Calu3 (cell line): ENCODE data around the gene TRMO. TPM values are rescaled to one million over a fixed set of nuclear protein-coding genes. Genes with fewer than 3 reads are reported as not detected.

Experiments used
- BruUV-seq: library from RNA; stranded (reverse); fragments of 400-500 nt; replicated peaks from 2 replicates; lab custom pipeline; 2021; lab: Mats Ljungman, UMichigan
- CTCF ChIA-PET: fragments of 300-600 bp; sonication (Branson Sonifier 250); formaldehyde crosslinking; loops from one replicate; lab custom pipeline; 2022; ENCODE audit warnings: antibody characterized with exemption; lab: Charles Lee
- DNase-seq: peaks from one replicate; pipeline ENCODE4 v3.0.0; 2022
- H3K27ac Mint-ChIP-seq: one replicate; pipeline ENCODE4 v1.8.0; 2022; ENCODE audit warnings: mixed read lengths; ENCODE audit not compliant: unreplicated experiment
- H3K27me3 Mint-ChIP-seq: one replicate; pipeline ENCODE4 v1.8.0; 2022; ENCODE audit warnings: mixed read lengths; ENCODE audit not compliant: unreplicated experiment
- H3K36me3 Mint-ChIP-seq: one replicate; pipeline ENCODE4 v1.8.0; 2022; ENCODE audit warnings: mild to moderate bottlenecking, moderate library complexity, mixed read lengths; ENCODE audit not compliant: insufficient read depth, unreplicated experiment
- H3K4me1 Mint-ChIP-seq: one replicate; pipeline ENCODE4 v1.8.0; 2022; ENCODE audit warnings: mild to moderate bottlenecking, low read depth, mixed read lengths; ENCODE audit not compliant: unreplicated experiment
- H3K4me3 Mint-ChIP-seq: one replicate; pipeline ENCODE4 v1.8.0; 2022; ENCODE audit warnings: mild to moderate bottlenecking, low read depth, moderate library complexity, mixed read lengths; ENCODE audit not compliant: unreplicated experiment
- H3K9me3 Mint-ChIP-seq: one replicate; pipeline ENCODE4 v1.8.0; 2022; ENCODE audit warnings: low read depth, mixed read lengths; ENCODE audit not compliant: unreplicated experiment
- CTCF ChIP-seq: fragments of 200-600 bp; IDR thresholded peaks from one replicate; pipeline ENCODE4 v1.8.0; 2022; ENCODE audit warnings: antibody characterized with exemption; ENCODE audit not compliant: unreplicated experiment
- intact Hi-C: fragments of 100-400 bp; cut with micrococcal nuclease; formaldehyde crosslinking; loops from one replicate; pipeline ENCODE4 v1.10.0; 2022; ENCODE audit not compliant: unreplicated experiment
- total RNA-seq: library from RNA; stranded (reverse); gene quantifications from 2 replicates; pipeline ENCODE4 v1.2.3, GENCODE V29; 2022

Gene TRMO
- total RNA-seq, 1 experiment from 2014 or later: 4.8 TPM

GRCh38 chr9:97854696-97855485 is 67.4 kb downstream of the TRMO start:
- CTCF ChIA-PET: interaction anchor here (1.2 kb wide), 1 partner anchor 66 kb away, joined by 4 read pairs; no protein-coding TSS in a partner anchor
- Mint-ChIP-seq H3K36me3 (peaks cover 25% of the 10 kb centered on the region), H3K9me3 (no peaks in the 10 kb centered on the region), H3K27me3 (no peaks in the 10 kb centered on the region), H3K4me3 (peak overlapping the region; percentile 96), H3K27ac (no peak overlapping the region), H3K4me1 (no peaks in the 10 kb centered on the region)
- TF ChIP-seq CTCF: no peak
- intact Hi-C loops: loop anchor here (5.0 kb wide), 1 partner anchor 143 kb away; no protein-coding TSS in a partner anchor
- no TSS peak for BruUV-seq
- no peak for DNase-seq

Other genes with a start within 250 kb of the TRMO start
- 5.4 and 5.9 TPM in 2 replicates for gene XPA, start 225.2 kb downstream of the TRMO start, total RNA-seq
- gene FOXE1, start 69.3 kb downstream of the TRMO start, total RNA-seq: 9.1 and 12.0 TPM in 2 replicates
- not detected in 2 replicates for gene HEMGN, start 15.7 kb upstream of the TRMO start, total RNA-seq
- gene ANP32B, start 60.8 kb upstream of the TRMO start, total RNA-seq: 118 and 135 TPM in 2 replicates
- 43.0 and 47.5 TPM in 2 replicates for gene NANS, start 134.2 kb upstream of the TRMO start, total RNA-seq
- gene TRIM14, start 196.7 kb upstream of the TRMO start, total RNA-seq: 34.1 and 54.0 TPM in 2 replicates